8988T (cell line): ENCODE data around the gene STK39.
"Not testable (repeated sequence)": the region's sequence is repeated elsewhere in the genome, so short reads cannot be mapped to it uniquely, and the experiment has no call there.

Source experiments
- DNase-seq: peaks from one replicate; pipeline ENCODE4 v3.0.0; 2011

STK39 gene

GRCh38 chr2:168247341-168248261 is at the start of gene STK39:
Gene STK39, minus strand, starts transcription at chr2:168247595. Its CDS starts 160 bp downstream, at chr2:168247435.
- DNase-seq: peak; percentile 70

- no peak for DNase-seq
Measured at GRCh38 chr2:168295051-168295450, 47.7 kb upstream of the STK39 start.

DNA sequence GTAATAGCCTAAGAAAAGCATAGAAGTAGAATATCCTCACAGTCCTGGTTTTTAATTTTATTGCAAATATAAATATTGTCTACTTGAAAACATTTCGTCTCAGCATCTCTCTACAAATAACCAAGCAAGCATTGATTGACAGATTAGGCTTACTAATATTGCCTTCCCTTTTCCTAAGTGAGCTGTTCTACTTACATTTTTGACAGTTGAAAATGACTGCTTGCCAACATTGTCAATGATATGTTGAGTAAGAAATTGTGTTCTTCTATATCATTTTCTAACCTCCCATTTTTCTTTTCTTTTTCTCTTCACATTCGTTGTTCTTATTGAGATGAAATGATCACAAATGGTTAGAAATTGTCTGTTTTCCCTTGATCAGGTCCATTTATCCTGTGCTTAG is 47.0 kb upstream of the STK39 start:
- no peak for DNase-seq

DNA sequence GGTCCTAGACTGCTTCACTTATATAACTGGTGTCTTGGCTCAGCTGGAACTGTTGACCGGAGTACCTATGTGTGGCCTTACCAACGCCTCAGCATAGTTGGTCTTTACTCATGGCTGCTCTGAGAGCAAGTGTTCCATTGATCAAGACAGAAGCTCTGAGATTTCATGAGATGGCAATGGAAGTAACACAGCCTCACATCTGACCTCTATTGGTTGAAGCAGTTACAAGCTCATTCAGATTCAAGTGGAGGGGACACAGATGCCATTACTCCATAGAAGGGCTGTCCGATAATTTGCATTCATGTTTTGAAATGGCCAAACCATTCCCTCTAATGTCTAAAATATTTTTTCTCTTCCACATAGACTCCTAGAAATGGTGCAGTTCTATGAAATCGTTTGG is 46.4 kb upstream of the STK39 start:
- DNase-seq: no peak

- no peak for DNase-seq
Measured at GRCh38 chr2:168290391-168290790, 43.0 kb upstream of the STK39 start.

GRCh38 chr2:168289880-168290279 is 42.5 kb upstream of the STK39 start:
- no peak for DNase-seq

DNA sequence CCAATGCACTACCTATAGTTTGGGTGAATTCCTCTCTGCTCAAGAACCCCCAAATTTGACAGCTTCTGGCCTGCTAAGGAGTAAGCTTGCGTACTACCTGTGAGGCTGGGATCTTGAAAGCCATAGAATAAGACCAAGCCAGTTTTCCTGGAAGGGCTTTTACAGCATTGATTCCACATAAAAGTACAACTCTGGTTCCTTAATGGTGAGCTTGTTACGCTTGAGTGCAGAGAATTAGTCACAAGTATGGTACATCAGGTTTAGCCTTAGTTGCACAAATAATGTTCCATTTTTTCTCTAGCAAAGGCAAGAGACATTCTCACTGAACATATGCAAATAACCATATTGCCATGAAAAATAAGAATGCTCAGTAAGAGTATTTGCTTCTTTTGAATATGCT is 39.1 kb upstream of the STK39 start:
- DNase-seq: no peak

DNA sequence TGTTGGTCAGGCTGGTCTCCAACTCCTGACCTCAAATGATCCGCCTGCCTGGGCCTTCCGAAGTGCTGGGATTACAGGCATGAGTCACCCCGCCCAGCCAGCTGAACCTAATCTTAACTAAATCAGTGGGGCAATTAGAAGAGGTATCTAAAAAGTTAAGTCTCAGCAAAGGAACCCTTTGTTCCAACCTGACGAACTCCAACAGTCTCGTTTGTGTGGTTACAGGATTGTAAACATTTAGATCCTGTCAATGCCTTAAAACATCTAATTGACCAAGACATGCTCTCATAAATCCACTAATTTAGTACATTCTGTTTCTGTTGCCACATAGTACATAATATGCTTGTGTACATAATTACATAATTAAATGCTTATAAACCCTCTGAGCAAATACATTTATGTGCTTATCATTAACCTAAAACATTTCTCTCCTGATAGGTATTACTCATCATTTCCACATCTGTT is 31.1 kb upstream of the STK39 start:
- DNase-seq: no peak

DNA sequence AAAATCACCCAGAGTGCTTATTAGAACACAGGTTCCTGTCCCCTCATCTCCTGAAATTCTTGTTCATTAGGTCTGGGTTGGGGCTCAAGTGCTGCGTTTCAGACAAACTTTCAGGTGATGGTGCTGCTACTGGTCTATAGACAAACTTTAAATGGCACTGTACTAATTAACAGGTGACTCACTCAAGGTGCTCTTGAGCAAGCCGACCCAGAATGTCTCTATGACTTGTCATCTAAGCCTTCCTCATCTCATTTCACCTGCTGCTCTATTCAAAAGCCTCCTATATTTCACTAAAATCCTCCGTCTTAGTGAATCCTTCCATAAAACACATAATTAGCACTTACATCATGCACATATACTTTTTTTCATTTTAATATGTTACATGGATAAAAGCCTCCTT is 29.9 kb upstream of the STK39 start:
- DNase-seq: no peak

- DNase-seq: no peak
Measured at GRCh38 chr2:168272225-168272624, 24.8 kb upstream of the STK39 start.

DNA sequence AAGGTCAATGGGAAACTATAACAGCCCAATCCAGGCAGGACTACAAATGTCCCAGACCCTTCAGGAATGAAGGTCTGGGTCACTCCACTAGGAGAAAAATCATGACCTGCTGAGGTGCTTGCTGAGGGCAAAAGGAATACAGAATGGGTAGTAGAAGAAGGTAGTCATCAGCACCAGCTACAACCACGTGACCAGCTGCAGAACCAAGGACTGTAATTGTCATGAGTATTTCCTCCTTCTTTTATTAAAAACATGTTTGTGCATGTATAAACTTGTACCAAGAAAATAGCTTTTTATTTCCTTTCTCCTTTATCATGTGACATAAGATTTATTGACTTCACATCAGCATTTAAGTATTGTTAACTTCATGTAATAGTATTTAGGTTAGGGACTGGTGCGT is 15.5 kb upstream of the STK39 start:
- not testable (repeated sequence) for DNase-seq

- DNase-seq: no peak
Measured at GRCh38 chr2:168256448-168256847, 9.1 kb upstream of the STK39 start.

DNA sequence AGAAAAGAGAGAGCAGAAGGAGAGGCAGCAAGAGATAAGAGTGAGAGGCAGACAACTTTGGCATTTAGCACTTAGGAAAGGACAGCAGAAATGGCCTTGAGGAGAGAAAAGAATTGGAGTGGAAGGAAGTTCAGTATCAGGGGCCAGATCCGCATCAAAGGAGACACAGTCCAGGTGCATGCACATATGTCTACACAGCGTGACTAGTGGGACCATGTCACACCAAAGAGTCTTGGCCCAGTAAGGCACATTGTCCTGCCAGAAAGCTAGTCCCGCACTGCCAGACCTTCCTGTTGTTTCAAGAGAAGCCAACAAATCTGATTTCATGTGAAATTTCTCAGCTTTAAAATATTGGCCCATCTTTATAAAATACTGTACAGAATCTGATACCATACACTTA is 8.5 kb upstream of the STK39 start:
- DNase-seq: no peak

- no peak for DNase-seq
Measured at GRCh38 chr2:168255103-168255502, 7.7 kb upstream of the STK39 start.

- peak; percentile 47 for DNase-seq
Measured at GRCh38 chr2:168254158-168254935, 7.0 kb upstream of the STK39 start.

GRCh38 chr2:168253379-168253778 is 6.0 kb upstream of the STK39 start:
- DNase-seq: no peak

GRCh38 chr2:168252976-168253375 is 5.6 kb upstream of the STK39 start:
- DNase-seq: no peak

DNA sequence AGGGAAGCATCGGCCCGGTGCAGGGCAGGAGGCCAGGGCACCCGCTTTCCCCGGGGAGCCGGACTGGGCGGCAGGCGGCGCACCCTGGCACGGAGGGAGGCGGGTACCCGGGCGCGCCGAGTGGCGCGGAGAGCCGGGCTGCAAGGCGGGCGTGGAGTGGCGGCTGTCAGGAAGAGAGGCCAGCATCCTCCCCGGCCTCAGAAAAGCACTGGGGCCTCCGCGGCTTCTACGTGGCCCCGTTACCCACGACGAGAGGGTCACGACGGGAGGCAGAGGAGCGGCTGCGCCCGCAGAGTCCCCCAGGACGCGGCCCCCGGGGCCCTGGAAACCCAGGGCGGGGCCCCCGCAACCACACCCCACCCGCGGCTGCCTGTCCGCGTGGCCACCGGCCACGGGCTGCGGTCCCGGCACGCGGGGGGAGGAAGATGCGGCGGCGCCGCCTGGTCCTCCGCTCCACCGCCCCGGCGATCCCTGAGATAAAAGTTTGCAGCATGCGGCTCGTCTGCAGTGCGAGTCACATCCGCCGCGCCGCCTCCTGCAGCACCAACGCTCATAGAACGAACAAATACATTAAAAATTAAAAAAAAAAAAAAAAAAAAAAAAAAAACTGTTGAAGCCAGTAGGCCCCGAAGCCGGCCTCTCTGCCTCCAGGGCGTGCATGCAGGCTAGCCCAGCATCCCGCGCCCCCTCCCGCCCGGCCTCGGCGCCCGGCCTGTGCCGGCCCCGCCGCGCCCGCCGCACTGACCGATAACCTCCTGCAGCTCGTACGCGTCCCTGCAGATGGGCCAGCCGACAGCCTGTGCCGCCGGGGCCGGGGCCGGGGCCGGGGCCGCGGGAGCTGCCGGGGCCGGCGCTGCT is 683 bp downstream of the STK39 start:
- DNase-seq: peak; percentile 63

DNA sequence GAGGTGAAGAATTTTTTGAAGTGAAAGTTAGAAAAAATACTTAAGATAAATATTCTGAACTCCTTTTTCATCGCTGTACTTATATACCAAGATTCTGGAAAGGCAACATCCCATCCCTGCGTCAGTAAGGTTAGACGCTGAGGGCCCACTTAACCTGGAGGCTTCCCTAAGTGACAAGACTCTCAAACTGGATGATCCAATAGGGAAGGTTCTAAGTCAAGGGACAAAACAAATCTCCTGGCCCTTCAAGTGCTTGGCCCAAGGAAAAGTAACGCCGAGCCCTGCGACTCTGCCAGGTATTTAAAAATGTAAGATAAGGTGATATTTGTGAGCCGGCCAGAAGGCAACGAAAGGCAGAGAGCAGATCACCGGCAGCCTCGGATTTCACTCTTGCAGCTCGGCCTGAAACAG is 1.3 kb downstream of the STK39 start:
- no peak for DNase-seq

DNA sequence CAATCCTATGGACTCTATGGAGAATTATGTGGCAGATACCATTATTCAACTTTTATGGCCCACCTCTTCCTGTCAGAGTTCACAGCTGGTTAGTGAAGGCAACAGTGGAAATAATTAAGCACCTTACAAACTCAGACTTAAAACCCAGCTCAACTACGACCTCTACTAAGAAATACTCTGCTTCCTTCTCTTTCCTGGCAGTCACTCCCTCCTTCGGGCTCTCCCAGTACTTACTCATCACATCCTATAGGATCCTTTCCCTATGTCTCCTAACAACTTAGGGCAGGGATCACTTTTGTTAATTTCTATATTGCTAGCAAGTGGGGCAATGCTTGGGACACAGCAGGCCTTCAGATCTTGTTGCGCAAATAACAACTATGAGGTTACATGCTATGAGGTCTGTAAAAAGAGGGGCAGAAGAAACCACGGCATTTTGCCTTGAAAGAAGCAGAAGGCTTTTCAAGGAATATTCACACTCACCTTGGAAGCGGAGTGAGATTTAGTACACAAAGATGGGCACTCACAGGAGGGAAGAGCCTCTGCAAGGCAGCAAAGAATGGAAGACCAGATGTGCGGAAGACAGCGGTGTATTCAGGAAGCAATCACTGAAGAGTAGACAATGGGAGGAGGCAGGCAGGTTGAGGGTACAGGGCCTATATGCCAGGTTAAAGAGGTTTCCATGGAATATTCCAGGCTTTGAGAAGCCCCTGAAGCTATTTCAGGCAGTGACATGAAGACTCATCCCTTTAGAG is 2.1 kb downstream of the STK39 start:
- DNase-seq: no peak

DNA sequence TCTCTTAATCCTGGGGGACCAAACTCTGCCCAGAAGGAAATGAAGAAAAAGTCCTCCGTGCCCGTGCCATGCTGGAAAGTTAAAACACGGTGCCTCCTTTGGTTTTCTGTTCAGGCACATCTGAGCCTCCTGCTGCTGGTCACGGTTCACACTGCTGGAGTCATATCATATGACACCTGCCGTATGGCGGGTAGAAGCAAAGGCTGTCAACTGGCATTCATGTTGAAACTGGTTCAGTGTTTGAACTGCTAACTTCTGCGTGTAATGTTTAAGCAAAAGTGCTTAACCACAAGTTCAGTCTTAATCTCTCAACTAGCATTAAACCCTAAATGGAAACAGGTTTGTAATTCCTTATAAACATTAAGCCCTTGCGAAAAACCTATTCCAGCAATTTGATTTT is 3.1 kb downstream of the STK39 start:
- DNase-seq: no peak

- DNase-seq: no peak
Measured at GRCh38 chr2:168243061-168243460, 4.3 kb downstream of the STK39 start.
